Kidney (tissue), 14 donors: ENCODE measurements around the gene BATF3. TPM values are rescaled to one million over a fixed set of nuclear protein-coding genes. Genes with fewer than 3 reads are reported as not detected.
"Not testable (repeated sequence)": the region's sequence is repeated elsewhere in the genome, so short reads cannot be mapped to it uniquely, and the experiment has no call there.

Experiments used
- DNase-seq, 5 donors: peaks; one replicate each; pipeline ENCODE4 v3.0.0-alpha.2; 2013 to 2020
- FAIRE-seq: peaks from 2 replicates; lab custom pipeline; 2012; peaks lifted over from hg19 to GRCh38; lab: Jason Lieb, UNC
- H3K27ac ChIP-seq, 2 donors: one replicate each; pipeline ENCODE4 v1.7.0; 2013; ENCODE audit warnings: low read depth in 2 of 2, low read length in 2 of 2, inconsistent platforms in 1 of 2
- H3K27me3 ChIP-seq: one replicate; pipeline ENCODE4 v1.7.1; 2013; ENCODE audit warnings: low read length, inconsistent platforms; ENCODE audit not compliant: control insufficient read depth, insufficient read depth
- H3K36me3 ChIP-seq, 3 donors: one replicate each; pipeline versions ENCODE4 v1.7.0 to v1.7.1; 2013; ENCODE audit warnings: low read length in 3 of 3, control low read depth in 1 of 3, inconsistent platforms in 1 of 3; ENCODE audit not compliant: insufficient read depth in 3 of 3, control insufficient read depth in 2 of 3
- H3K4me1 ChIP-seq, 3 donors: one replicate each; pipeline versions ENCODE4 v1.7.0 to v1.7.1; 2013; ENCODE audit warnings: low read length in 3 of 3, inconsistent platforms in 1 of 3, low read depth in 1 of 3; ENCODE audit not compliant: control insufficient read depth in 2 of 3, insufficient read depth in 2 of 3
- H3K4me3 ChIP-seq, 3 donors: one replicate each; pipeline versions ENCODE4 v1.7.0 to v1.8.1; 2013; ENCODE audit warnings: low read length in 3 of 3, control low read depth in 1 of 3, inconsistent platforms in 1 of 3
- H3K9ac ChIP-seq, 3 donors: one replicate each; pipeline versions ENCODE4 v1.7.0 to v1.7.1; 2013; ENCODE audit warnings: low read length in 3 of 3, control low read depth in 1 of 3, inconsistent platforms in 1 of 3
- H3K9me3 ChIP-seq, 3 donors: one replicate each; pipeline versions ENCODE4 v1.7.0 to v1.7.1; 2013; ENCODE audit warnings: low read length in 3 of 3, control low read depth in 1 of 3, inconsistent platforms in 1 of 3; ENCODE audit not compliant: control insufficient read depth in 2 of 3, insufficient read depth in 1 of 3
- CTCF ChIP-seq: IDR thresholded peaks from 3 replicates; pipeline ENCODE4 v1.5.1; 2012; ENCODE audit warnings: mild to moderate bottlenecking, moderate library complexity, borderline replicate concordance; ENCODE audit not compliant: insufficient read depth; ENCODE audit errors: extremely low read depth
- intact Hi-C: fragments of 100-400 bp; cut with DNase I; formaldehyde crosslinking; loops from one replicate; pipeline ENCODE4 v1.11.1; 2022
- polyA plus RNA-seq: library from polyadenylated mRNA; stranded (reverse); fragments of 350-450 nt; fragmentation: Illumina TruSeq; extraction: RNeasy Lipid Tissue Mini Kit (QIAGEN cat#74804); gene quantifications from one replicate; pipeline ENCODE4 v1.2.3, GENCODE V29; 2014; ENCODE audit warnings: low read depth, low replicate concordance; ENCODE audit not compliant: insufficient read depth
- total RNA-seq: library from RNA; stranded (reverse); fragmentation: NEBNext Ultra II Directional; extraction: Animal tissue kit (Norgen Biotek cat#: 25700); gene quantifications from one replicate; pipeline ENCODE4 v1.2.1, GENCODE V29; 2021
- donor health status: control.
- donor health status: control.
- donor health status: control.
- donor health status: control.
- donor health status: control.
- donor health status: DM: yes; HTN: yes; CAD: no.
- donor health status: Normal renal cell carcinoma (clear cell type).

BATF3 gene
- total and polyA plus RNA-seq, 2 donors from 2014 or later, result 3.3 to 6.5 TPM

- FAIRE-seq, result no peak
- no peak overlapping the region for H3K9ac ChIP-seq
- H3K36me3 ChIP-seq, result no peaks in the 10 kb centered on the region
- DNase-seq, result no peak
- H3K4me1 ChIP-seq, result no peaks in the 10 kb centered on the region
- no peaks in the 10 kb centered on the region for H3K27me3 ChIP-seq
- no peak overlapping the region for H3K4me3 ChIP-seq
- no peak for TF ChIP-seq CTCF
- intact Hi-C loops, result no loop called here
- H3K27ac ChIP-seq, result no peak overlapping the region
- H3K9me3 ChIP-seq, result no peaks in the 10 kb centered on the region
Measured at GRCh38 chr1:212731630-212732029, 32.0 kb upstream of the BATF3 start.

DNA sequence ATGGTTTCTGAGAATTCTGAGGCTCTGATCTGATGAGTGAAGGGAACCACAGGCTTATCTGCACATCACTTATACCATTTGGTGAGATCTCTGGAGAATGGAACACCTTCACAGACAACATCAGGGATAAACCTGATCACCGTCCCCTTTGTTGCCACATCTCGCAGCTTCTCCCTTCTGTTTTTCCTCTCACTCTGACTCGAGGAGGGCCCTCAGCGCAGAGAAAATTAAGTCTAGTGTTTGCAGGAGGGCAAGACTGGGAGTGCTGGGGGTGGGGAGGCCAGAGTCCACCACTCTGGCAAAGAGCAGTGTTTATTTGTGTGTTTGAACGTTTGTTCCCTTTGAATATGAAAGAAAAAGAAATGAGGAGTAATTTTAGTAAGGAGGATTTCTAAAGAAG, 29.0 kb upstream of the BATF3 start:
- no peak for TF ChIP-seq CTCF
- H3K27ac ChIP-seq, result no peak overlapping the region
- H3K36me3 ChIP-seq, result no peaks in the 10 kb centered on the region
- DNase-seq (peak in 1 of 5 donors; percentile 15), FAIRE-seq (no peak)
- peak overlapping the region in 1 of 3 donors; percentile 2 for H3K4me3 ChIP-seq
- intact Hi-C loops, result no loop called here
- no peaks in the 10 kb centered on the region for H3K27me3 ChIP-seq
- H3K9ac ChIP-seq, result no peak overlapping the region
- H3K4me1 ChIP-seq, result no peaks in the 10 kb centered on the region
- H3K9me3 ChIP-seq, result no peaks in the 10 kb centered on the region

- Histone ChIP-seq H3K27ac (no peak overlapping the region), H3K4me3 (no peak overlapping the region), H3K4me1 (no peaks in the 10 kb centered on the region), H3K9me3 (no peaks in the 10 kb centered on the region), H3K9ac (no peak overlapping the region), H3K27me3 (no peaks in the 10 kb centered on the region), H3K36me3 (no peaks in the 10 kb centered on the region)
- intact Hi-C loops, result no loop called here
- FAIRE-seq (no peak), DNase-seq (peak in 1 of 5 donors; percentile 41)
- TF ChIP-seq CTCF, result no peak
Measured at GRCh38 chr1:212727386-212728181, 27.9 kb upstream of the BATF3 start.

DNA sequence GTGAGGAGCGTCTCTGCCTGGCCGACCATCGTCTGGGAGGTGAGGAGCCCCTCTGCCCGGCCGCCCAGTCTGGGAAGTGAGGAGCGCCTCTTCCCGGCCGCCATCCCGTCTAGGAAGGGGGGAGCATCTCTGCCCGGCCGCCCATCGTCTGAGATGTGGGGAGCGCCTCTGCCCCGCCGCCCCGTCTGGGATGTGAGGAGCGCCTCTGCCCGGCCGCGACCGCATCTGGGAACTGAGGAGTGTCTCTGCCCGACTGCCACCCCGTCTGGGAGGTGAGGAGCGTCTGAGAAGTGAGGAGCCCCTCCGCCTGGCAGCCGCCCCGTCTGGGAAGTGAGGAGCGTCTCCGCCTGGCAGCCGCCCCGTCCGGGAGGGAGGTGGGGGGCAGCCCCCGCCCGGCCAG, 25.0 kb upstream of the BATF3 start:
- H3K27ac ChIP-seq, H3K9ac ChIP-seq, H3K4me1 ChIP-seq, FAIRE-seq, intact Hi-C loops, DNase-seq, H3K4me3 ChIP-seq, H3K27me3 ChIP-seq, H3K9me3 ChIP-seq, H3K36me3 ChIP-seq: not testable (repeated sequence)
